GM18907 (cell line): ENCODE data around the gene CALML5.
"Not testable (repeated sequence)": the region's sequence is repeated elsewhere in the genome, so short reads cannot be mapped to it uniquely, and the experiment has no call there.

ENCODE experiments used
- ATAC-seq: cut with Tn5 transposase; IDR thresholded peaks from one replicate; pipeline ENCODE4 v1.9.1; 2021; ENCODE audit warnings: mild to moderate bottlenecking, moderate library complexity; ENCODE audit not compliant: unreplicated experiment

The CALML5 gene

GRCh38 chr10:5485948-5486852, 13.2 kb downstream of the CALML5 start:
- ATAC-seq = no peak

DNA sequence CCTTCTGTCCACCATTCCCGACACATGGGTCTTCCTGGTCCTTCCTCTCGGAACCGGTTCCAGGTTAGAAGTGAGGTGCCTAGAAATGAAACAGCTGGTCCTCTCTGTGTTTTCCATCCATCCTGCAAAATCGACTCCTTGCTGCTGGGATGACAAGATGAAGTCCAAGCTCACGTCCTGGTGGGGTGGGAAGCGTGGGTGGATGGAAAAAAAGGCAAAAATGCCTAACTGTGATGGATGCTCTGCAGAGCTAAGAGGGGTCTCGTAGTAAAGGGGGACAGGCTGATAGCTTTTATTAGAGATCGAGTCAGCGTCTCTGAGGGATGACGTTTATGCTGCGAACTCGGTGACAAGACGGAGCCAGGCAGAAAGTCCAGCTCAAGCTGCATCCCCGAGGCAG, 14.1 kb downstream of the CALML5 start:
- no peak for ATAC-seq

DNA sequence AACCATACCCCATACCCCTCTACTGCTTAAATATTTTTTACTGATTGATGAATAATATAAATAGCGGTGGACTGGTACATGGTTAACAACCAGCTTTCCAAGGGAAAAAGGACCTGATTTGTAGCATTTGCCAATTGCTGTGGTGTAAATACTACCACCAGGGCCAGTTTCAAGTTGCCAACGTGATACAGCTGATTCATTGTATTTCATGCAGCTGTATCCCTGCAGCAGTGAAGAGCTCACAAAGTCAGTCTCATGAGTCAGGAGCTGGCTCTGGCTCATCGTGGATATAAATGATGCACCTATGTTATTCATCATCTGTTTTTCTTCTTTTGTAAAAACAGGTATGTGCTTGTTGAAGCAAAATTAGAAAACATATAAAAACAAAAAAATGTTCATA, 15.2 kb downstream of the CALML5 start:
- no peak for ATAC-seq

GRCh38 chr10:5482016-5482415, 17.4 kb downstream of the CALML5 start:
- ATAC-seq = no peak

DNA sequence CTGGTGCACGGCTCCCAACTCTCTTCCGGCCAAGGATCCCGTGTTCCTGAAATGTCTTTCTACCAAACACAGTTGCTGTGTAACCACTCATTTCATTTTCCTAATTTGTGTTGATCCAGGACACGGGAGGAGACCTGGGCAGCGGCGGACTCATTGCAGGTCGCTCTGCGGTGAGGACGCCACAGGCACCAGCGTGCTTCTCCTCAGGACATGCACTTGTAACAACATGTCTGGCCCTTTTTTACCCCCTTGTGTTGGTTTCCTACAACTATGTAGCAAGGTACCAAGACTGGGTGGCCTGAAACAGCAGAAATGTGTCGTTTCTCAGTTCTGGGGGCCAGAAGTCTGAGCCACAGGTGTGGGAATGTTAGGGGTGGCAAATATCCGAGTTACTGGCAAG, 18.2 kb downstream of the CALML5 start:
- ATAC-seq = no peak

DNA sequence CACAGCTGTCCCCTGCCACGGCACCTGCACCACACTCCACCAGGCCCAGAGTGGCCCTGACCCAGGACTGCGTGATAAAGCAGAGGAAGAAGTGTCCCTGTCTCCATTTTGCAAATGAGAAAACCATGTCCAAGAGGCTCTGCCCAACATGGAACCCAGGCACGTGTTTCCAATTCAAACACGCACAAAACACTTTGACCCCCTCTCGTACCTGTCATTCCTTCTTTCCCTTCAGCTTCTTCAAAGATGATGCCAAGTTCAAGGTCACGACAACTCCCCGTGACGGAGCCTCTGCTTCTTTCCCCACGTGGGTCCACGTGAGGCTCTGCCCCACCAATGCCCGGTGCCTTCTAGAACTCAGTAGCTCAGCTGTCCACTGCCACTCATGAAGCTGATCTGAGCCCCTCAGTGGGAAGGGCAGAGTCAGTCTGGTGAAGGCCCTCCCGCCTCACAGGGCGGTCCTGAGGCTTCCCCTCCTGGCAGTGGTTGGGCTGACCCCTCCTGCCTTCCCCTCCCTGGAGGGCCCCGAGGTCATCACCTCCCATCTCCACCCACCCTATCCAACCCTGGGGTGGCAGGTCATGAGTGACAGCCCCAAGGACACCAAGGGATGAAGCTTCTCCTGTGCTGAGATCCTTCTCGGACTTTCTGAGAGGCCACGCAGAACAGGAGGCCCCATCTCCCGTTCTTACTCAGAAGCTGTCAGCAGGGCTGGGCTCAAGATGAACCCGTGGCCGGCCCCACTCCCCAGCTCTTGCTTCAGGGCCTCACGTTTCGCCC, 19.0 kb downstream of the CALML5 start:
- ATAC-seq = no peak

GRCh38 chr10:5479481-5480161, 19.7 kb downstream of the CALML5 start:
- ATAC-seq = no peak

GRCh38 chr10:5478694-5479305, 20.6 kb downstream of the CALML5 start:
- no peak for ATAC-seq

GRCh38 chr10:5477948-5478693, 21.2 kb downstream of the CALML5 start:
- no peak for ATAC-seq

GRCh38 chr10:5476918-5477525, 22.3 kb downstream of the CALML5 start:
- no peak for ATAC-seq

- not testable (repeated sequence) for ATAC-seq
Measured at GRCh38 chr10:5475974-5476807, 23.2 kb downstream of the CALML5 start.

DNA sequence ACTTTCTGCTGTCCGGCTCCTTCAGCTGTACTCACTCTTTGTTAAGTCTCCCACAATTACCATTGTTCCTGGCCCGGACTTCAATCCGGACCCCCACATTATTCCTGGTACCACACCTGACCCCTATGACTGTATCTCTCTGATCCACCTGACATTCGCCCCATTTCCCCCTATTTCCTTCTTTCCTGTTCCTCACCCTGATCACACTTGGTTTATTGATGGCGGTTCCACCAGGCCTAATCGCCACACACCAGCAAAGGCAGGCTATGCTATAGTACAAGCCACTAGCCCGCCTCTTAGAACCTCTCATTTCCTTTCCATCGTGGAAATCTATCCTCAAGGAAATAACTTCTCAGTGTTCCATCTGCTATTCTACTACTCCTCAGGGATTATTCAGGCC, 24.3 kb downstream of the CALML5 start:
- ATAC-seq = not testable (repeated sequence)

- ATAC-seq = not testable (repeated sequence)
Measured at GRCh38 chr10:5474642-5475041, 24.7 kb downstream of the CALML5 start.

GRCh38 chr10:5470062-5470751, 29.2 kb downstream of the CALML5 start:
- no peak for ATAC-seq

- ATAC-seq = no peak
Measured at GRCh38 chr10:5469353-5470061, 29.9 kb downstream of the CALML5 start.

DNA sequence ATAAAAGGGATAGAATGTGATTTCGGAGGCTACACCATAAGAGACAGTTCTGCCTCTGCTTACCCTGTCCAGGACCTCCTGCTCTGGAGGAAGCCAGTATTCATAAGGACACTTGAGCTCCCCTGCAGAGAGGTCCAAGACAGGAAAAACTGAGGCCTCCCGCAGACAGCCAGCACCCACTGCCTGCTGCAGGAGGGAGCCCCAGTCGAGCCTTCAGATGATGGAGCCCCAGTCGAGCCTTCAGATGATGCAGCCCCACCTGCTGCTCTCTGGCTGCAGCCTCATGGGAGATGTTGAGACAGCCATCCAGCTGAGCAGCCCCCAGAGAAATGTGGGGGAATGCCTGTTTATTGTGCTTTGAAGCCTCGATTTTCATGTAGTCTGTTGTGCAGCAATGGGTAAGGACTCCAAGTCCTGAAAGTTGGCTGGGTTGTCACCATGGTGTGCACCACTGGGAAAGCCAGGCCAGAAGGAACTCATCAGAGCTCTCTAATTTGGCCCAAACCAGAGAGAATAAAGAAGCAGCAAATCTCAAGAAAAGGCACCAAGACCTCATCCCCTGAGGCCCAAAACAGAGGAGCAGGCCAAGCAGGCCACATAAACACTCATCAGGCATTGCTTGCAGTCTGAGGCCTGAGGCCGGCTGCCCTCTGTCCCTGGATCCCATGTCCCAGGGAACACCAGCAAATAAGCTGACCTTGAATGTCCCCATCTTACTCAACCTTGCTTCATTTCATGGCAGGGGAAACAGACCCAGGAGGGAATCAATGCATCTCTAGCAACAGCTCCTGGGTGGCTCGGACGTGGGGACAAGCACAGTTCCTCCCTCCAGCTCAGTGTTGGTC, 30.9 kb downstream of the CALML5 start:
- no peak for ATAC-seq
